C4-2B (cell line): ENCODE results near the gene CPOX.

Source experiments
- H3K27ac ChIP-seq: fragments of 450-650 bp; 2 replicates; pipeline ENCODE4 v1.5.1; 2017
- ZFX ChIP-seq: fragments of 450-650 bp; IDR thresholded peaks from 2 replicates; pipeline ENCODE4 v1.6.1; 2017
- TF ChIP-seq, protein P1 (sequence below): fragments of 450-650 bp; conservative IDR thresholded peaks from 2 replicates; pipeline ENCODE4 v1.5.1; 2017; ENCODE audit warnings: mild to moderate bottlenecking

The CPOX gene

DNA sequence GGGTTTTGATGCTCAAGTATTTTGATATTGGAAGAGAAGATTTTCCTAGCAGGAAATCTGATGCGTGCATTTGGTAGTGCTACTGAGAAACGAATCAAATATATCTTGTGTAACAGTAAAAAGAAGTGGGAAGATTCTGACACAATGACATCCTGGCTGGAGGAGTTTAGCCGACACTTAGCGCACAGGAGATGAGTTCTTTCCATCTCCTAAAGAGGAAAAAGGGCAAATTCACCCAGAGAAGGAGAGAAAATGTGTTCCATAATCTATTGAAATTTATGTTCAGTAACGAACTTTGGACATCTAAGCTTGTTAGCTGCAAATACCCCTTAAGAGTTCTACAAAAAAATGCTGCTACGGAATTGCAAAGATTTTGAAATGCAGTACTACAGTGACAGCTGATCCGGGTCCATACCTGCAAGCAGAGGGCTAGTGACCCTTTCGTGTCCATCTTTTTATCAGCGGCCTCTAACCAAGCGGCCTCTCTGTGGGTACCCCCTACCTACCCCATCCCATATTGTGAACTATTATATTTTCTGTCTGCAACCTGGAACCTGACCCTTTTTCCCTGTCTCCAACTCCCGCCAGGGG, 971 bp downstream of the CPOX start:
- TF ChIP-seq, protein P1, sequence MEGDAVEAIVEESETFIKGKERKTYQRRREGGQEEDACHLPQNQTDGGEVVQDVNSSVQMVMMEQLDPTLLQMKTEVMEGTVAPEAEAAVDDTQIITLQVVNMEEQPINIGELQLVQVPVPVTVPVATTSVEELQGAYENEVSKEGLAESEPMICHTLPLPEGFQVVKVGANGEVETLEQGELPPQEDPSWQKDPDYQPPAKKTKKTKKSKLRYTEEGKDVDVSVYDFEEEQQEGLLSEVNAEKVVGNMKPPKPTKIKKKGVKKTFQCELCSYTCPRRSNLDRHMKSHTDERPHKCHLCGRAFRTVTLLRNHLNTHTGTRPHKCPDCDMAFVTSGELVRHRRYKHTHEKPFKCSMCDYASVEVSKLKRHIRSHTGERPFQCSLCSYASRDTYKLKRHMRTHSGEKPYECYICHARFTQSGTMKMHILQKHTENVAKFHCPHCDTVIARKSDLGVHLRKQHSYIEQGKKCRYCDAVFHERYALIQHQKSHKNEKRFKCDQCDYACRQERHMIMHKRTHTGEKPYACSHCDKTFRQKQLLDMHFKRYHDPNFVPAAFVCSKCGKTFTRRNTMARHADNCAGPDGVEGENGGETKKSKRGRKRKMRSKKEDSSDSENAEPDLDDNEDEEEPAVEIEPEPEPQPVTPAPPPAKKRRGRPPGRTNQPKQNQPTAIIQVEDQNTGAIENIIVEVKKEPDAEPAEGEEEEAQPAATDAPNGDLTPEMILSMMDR, result no peak
- no peak for TF ChIP-seq ZFX
- H3K27ac ChIP-seq, result peak overlapping the region; percentile 68

DNA sequence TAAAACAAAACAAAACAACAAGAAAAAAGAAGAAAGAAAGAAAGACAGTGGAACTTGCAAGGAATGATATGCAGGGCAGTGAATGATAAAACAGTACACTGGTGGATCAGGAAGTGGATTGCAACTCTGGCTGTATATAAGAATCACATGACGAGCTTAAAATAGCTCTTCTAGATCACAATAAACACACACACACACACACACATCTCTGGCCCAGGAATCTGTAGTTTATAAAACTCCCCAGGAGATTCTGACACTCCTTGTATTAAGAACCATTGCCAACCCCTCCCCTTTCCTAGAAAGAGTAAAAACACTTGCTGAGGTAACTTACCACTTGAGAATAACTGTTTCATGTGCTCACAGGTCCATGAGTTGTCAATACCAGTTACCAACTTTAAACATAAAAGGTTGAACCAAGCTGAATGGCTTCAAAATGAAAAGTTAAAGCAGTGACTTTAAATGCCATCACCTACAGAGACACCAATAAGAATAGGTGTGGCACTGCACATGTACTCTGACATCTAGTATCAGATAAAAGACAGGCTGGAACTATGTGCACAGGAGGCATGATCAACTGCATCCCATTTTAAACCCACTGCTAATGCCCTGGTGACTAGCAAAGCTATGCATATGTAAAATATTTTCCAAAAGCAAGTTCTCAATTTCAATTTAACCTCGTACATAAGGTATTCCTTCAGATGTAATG, 3.9 kb downstream of the CPOX start:
- H3K27ac ChIP-seq, result no peak overlapping the region
- TF ChIP-seq, protein P1, result no peak
- no peak for TF ChIP-seq ZFX

DNA sequence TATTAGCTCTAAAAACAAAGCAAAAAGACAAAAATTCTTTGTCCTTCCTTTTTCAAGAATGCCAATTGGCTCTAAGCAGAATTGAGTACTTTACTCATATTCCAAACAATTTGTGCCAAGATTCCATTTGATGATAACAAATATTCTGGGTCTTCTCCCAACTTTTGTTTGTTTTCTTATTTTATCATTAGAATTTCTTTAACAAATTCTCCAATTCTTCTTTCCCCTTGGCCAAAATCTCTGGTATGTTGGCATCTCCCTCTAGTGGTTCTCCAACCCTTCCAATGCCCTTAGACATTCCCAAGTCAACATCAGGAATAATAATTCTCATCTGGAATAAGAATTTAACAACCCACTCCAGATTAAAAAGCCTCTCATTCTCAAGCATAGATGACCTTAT, 5.3 kb downstream of the CPOX start:
- no peak overlapping the region for H3K27ac ChIP-seq
- TF ChIP-seq, protein P1, result peak; percentile 21; the same call in 1 of the 2 replicates
- TF ChIP-seq ZFX, result no peak

DNA sequence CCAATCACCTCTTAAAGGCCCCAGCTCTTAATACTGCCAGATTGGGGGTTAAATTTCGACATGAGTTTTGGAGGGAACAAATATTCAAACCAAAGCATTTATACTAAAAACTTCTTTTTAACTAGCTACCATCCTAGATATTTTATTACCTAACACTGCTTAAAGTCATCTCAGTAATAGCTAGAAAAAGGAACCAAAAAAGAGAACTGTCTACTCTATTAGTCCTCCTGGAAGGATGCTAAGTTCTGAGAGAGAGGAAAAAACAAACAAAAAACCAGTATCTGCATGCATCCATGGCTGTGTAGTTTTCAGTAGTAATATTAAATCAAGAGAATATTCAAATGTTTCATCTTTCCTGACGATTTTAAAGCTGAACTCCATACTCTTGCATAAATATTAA, 5.8 kb downstream of the CPOX start:
- TF ChIP-seq ZFX, result no peak
- TF ChIP-seq, protein P1, result no peak

DNA sequence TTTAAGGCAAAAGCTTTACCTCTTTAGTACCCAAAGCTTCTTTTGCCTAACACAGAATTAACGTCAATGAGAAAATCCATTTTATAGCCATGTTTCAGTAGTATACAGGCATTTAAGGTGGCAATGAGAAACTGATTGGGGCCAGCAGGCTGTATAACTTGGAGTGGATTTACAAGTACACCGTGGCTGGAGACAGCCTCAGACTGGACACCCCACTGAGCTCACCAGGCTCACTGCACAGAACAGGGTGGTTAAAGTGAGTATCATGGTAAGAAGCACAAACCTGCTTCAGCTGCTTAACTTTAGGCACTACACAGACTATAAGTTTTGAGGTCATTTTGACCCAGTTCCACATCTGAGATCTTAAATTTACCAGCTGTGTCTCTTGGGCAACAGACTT, 8.9 kb downstream of the CPOX start:
- no peak overlapping the region for H3K27ac ChIP-seq
- TF ChIP-seq ZFX, result no peak

More for the DNA sequence above, 5.8 kb downstream of the CPOX start:
- H3K27ac ChIP-seq, result no peak overlapping the region

DNA sequence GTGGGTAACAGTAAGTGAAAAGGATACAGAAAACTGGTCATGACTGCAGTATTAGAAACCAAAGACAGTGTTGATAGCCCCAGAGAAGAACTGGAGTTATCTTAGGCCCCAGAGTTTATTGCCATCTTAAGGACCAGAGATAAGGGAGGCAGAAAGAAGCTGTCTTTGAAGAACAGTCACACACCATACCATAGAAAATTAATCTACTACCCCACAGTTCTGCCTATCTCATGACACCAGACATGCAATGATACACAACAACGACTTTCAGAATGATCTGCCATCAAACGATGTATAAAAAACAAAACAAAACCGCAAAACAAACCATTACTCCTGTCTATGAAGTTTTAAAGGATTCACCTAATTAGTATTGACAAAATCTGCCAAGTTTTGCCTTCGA, 9.6 kb downstream of the CPOX start:
- no peak overlapping the region for H3K27ac ChIP-seq
- TF ChIP-seq, protein P1, result no peak
- no peak for TF ChIP-seq ZFX

DNA sequence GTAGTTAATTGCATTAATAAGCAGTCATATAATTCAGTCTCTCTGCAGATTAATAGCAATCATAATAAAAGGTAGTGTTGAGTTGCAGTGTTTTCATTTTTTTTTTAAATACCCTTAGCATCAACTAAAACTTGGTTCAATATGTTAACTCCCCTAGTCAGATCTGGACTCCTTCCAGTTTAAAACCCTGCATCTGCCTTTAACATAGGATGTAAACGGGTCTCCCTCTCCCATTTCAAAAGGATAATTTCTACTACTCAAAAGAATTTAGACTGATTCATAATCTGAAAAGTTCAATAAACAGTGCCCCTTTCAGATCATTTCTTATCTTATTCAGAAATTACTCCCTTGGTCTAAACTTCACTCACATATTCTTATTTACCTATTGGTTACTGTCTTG, 11.4 kb downstream of the CPOX start:
- H3K27ac ChIP-seq, result no peak overlapping the region
- TF ChIP-seq, protein P1, result no peak
- no peak for TF ChIP-seq ZFX

DNA sequence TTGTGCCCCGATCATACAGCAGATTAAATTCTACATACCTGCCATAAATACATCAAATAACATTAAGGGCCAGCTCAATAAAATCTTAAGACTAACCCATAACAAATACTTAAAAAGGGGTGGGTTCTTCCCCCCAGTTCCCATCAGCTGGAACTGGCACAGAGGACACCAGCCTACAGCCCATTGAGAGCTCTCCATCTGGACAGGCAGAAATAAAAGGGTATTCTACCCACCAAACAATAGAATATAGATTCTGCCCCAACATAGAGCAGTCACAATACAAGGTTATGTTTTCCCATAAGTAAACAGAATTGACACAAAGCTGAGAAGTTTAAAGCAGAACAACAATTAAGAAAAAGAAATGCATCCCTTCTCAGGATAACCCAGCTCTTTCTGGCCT, 11.9 kb downstream of the CPOX start:
- H3K27ac ChIP-seq, result no peak overlapping the region
- no peak for TF ChIP-seq ZFX
- TF ChIP-seq, protein P1, result no peak
